Limb (tissue), 2 donors: Measurements from ENCODE around the gene RABGAP1L.

Experiments
- DNase-seq, 2 donors: peaks; one replicate each; pipeline ENCODE4 v3.0.0-alpha.2; 2016; ENCODE audit errors: extremely low spot score in 2 of 2

RABGAP1L gene

DNA sequence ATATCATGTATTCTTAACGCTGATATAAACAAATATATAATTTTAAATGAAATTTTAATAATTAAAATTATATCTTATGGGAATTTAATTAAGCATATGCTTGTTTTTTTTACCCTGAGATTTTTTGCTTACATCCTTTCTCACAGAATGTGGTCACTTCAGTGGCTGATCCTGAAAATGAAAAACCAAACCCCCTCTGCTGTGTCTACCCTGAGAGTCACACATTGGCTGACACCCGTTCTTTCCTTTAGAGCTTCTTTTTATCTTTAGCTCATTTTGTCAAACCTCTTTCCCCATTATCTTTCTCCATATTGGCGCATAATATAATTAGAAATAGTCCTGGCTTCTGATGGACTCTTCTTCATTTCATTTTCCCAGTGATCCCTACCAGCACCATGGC lies 829.7 kb downstream of the RABGAP1L start:
- DNase-seq = no peak

DNA sequence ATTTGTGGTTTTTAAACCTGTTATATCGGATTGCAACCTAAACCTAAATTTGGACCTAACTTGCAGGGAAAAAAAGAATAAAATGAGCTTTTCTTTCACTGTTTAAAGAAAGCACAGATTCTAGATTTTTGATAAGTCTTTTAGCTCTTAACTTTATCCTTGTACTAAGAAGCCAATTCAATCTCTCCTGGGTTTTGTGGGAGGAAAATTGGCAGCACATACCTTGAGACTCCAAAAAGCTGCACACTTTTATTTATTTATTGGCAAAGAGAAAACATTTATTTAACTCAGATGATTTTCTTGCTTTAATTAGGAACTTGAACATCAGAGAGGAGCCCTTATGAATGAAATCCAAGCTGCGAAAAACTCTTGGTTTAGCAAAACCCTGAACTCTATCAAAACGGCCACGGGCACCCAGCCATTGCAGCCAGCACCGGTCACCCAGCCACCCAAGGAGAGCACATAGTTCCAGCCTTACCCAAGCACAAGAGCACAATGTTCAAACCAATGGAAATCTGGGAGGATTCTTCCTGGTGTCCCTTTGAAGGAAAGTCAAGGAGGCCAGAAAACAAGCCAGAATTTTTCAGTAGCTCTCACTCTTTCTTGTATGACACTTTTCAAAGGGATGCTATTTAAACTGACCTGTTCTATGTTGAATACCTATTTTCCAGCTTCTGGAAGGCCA lies 830.4 kb downstream of the RABGAP1L start:
- DNase-seq = no peak

DNA sequence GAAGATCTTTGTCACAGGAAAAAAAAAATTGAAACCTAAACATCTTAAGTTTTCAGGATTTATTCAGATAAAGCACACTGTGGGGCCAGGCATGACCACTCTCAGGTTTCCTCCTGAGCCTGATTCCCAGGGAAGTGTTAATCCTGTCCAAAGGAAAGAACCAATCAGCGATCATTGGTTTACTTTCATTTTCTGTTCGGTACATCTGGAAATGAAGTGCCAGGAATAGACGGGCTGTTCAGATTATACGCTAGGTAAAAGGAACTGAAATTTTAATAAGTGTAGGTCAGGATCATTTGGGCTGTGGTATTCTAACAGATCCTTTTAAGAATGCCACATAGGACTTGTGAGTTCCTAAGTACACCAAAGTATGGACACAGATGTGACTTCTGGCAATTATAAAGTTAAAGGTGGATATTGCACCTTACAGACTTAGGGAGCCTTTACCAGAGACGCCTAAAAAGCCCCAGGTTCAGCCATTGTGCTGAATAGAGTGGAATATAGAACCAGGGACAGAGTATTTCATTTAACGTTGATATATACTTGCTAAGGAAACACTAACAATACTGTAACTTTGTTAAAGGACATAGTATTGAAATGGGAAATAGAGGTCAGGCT lies 831.2 kb downstream of the RABGAP1L start:
- no peak for DNase-seq

DNA sequence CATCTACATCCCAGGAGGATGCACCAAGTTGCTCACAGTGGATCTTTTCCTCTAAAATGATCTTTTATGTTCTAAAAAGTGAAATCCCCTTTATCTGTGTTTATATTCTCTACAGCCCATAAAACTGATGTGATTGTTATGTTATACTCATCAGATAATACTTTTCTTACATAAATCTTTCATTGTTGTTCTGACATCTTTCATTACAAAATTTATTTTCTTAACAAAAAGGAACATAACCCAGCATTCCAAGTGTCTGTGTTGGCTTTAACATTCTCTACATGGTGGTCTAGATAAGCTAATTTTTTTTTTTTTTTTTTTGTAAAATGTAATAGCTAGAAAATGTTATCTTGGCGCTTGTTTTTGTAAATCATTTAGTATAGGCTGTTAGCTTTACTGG lies 832.2 kb downstream of the RABGAP1L start:
- no peak for DNase-seq

DNA sequence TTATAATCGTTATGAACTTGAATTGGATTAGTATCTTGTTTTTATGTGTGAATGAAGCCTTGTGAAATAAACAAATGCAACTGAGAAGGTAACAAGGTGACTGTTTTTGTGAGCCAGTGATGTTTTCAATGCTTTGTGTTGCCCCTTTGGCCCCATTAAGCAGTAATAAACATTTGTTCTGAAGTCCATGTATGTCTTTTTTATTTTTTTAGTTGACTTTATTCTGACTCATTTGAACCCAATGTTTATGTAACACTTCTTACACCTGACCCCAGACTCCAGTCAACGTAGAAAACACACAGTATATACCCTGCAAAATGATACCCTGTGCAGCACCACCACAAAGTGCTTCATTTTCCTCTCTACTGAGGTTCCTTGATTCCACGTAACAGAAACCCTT lies 835.8 kb downstream of the RABGAP1L start:
- no peak for DNase-seq

DNA sequence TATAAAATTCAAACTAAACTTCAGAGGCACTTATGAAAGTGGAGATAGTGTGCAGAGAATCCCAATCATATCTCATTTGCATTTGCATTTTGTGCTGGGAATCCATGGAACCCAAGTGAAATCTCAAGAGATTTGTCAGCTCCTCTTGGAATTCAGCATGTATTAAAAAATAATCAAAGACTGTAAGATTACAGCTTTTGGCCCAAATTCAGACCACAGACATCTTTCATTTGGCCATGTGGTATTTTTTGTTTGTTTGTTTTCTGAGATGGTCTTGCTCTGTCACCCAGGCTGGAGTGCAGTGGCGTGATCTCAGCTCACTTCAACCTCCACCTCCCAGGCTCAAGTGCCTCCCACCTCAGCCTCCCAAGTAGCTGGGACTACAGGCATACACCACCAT lies 836.6 kb downstream of the RABGAP1L start:
- no peak for DNase-seq

DNA sequence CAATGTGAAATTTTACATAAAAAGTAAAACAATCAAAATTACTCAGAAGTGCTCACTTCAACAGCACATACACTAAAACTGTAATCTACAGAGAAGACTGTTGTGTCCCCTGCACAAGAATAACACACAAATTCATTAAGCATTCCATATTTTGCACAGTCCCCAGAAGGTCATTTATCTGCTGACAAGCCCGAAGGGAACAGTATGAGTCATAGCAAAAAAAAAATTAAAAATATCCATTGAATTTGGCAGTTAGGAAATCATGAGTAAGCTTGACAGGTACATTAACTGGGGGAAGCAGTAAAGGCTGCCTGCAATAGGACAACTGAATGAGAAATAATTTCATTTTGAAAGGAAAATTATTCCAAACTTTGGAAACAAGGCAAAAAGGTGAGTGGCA lies 837.2 kb downstream of the RABGAP1L start:
- DNase-seq = no peak

DNA sequence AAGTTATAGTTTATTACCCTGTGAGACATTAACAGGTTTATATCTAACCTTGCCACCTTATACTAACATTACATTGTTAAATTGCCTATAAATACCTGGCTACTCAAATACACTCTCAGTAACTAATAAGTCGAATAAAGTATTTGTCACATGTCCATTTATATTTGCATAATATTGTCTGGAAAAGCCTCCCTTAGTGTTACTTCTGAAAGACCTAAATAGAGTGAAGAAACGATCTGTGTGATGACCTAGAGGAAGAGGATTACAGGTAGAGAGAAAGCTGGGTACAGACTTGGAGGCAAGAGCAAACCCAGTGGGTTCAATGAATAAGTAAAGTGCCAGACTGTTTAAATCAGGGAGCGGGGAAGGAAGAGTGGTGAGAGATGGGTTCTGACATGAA lies 837.7 kb downstream of the RABGAP1L start:
- no peak for DNase-seq

DNA sequence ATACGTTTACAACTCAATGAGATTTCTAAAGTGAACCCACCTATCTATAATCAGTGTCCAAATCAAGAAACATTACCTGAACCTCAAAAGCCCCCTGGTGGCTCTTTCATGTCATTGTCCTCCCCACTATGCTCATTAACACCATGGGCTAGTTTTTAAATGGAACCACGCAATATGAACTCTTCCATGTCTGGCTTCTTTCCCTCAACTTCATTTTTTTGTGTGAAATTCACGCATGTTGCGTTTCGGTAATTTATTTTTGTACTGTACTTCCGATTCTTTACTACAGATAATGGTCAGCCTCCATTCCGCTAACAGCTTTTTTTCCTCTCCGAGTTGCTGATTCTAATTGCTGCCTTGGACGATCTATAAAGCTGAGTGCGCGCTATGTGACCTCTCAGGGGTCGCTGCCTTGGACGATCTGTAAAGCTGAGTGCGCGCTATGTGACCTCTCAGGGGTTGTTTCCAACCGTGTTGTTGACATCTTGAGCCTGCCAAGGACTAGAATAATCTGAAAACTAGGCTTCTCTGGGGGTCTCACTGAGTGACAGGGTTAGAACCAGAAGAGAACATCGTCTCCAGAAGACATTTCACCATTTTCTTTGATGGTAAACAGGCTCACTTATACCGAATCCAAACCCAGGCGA lies 839.4 kb downstream of the RABGAP1L start:
- peak; percentile 48 to 61 for DNase-seq

DNA sequence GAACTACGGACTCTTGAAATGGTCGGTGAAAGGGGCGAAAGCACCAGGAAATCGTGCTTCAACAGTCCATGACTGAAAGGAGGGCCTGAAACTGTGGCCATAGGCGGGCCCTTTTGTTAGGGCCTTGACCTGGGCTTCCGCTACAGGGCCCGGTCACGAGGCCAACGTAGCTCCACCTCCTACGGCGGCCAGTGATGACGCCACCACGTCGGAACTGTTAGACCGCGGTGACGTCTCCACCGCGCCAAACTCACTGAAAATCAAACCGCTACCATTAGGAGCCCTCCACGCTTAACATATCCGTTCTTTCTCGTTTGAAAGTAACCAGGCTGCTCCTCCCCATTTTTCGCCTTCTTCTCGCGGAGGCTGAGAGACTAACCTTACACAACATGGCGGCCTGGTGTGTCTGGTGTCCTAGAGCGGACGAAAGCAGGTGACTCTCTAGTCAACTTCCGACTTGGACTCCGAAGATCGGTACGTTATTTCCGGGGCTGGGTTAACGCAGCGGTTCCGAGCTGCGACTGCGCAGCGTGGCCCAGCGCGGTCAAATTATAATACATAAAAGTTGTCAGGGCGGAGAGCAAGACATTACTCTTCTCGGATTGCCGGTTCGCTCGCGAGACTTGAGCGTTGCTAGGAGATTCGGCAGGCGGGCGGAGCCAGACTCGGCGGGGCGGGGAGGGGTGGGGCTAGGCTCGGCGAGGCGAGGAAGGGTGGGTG lies 840.1 kb downstream of the RABGAP1L start:
- DNase-seq = peak; percentile 98 to 99

DNA sequence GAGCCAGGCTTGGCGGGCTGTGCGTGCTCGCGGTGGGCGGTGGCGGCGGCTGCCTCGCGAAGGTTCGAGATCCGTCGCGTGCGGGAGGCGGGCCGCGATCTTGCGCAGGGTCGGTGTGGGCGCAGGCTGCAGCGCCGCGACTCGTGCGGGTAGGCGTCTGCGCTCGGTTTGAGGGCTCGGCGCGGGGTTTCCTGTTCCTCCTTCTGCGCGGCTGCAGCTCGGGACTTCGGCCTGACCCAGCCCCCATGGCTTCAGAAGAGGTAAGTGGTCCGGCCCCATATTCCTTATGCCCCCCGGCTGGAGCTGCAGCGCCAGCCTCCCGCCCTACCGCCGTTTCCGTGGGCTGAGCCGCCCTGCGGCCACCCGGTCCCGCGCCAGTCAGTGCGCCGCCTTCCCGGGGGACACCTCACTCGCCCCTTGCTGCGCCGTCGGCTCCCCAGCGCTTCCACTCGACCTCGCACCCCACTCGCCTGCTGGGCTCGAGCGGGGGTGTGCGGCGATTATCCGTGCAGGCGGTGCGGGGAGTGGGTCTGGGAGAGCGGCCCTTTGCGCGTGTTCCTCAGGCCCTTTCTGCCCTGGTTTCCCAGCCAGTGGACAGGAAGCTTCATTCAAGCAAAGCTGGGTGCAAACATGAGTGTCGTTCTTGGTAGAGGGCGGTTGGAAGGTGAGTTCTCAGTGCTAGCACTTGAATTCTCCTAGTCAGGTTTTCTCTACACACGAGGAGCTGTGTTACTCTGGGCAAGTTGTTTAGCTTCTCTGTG lies 840.8 kb downstream of the RABGAP1L start, which contains the start of gene CACYBP:
TSS of gene CACYBP (plus strand) at position 12 of the 761 bp plus-strand sequence. CDS start at position 246, 234 bp downstream.
- DNase-seq = no peak

DNA sequence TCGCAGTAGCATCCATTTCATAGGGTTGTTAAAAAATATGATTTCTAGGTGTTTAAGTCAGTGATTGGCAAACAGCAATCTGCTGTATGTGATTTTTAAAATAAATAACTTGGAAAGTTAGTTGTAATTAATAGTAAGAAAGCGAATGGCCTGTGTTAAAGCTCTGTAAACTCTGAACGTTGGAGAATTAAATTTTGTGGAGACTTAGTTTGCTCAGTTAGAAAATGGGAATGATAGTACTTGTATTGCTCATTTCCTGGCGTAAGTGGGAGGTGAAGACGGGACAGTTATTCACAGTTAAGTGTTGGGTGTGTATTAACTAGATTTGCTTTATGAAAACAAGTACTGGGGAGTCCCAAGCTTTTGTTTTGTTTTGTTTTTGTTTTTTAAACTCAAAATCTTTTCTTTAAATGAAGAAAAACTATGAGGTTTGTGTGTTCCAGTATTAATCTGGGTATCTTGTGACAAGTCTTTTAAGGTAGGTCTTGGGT lies 841.4 kb downstream of the RABGAP1L start:
- DNase-seq = no peak

DNA sequence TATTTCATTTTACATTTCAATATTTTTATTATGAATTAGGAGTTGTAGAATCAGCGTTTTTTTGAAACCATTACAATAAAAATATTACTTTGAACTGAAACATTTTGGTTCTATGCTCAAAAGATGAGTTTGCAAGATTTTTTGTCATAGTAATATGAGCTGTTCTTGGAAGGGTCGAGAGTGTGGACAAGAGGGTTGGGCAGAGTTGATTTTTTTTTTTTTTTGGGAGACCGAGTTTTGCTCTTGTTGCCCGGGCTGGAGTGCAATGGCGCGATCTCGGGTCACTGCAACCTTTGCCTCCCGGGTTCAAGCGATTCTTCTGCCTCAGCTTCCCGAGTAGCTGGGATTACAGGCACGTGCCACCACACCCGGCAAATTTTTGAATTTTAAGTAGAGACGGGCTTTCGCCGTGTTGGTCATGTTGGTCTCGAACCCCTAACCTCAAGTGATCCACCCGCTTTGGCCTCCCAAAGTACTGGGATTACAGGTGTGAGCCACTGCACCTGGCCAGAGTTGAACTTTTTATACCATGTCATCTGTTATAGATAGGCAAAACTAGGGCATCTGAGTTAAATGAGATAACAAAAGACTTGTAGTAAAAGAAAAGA lies 843.7 kb downstream of the RABGAP1L start:
- DNase-seq = no peak

DNA sequence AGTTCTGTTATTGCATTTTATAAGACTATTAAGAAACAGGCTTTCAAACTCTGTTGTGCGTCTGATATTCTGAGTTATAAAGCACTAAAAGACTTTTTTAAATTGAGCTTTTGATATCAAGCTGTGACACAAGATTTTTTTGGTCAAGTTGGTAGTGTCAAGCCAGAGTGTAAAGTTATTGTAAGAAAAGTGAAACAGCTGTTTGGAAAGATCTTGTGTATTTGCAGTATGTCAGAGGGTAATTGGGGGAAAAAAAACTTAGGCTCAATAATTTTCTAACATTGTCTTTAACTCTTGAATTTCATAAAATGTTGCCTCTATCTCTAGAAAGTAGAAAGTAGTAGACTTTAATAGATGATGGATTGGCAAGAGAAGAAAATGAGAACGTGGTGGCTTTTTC lies 844.2 kb downstream of the RABGAP1L start:
- no peak for DNase-seq

DNA sequence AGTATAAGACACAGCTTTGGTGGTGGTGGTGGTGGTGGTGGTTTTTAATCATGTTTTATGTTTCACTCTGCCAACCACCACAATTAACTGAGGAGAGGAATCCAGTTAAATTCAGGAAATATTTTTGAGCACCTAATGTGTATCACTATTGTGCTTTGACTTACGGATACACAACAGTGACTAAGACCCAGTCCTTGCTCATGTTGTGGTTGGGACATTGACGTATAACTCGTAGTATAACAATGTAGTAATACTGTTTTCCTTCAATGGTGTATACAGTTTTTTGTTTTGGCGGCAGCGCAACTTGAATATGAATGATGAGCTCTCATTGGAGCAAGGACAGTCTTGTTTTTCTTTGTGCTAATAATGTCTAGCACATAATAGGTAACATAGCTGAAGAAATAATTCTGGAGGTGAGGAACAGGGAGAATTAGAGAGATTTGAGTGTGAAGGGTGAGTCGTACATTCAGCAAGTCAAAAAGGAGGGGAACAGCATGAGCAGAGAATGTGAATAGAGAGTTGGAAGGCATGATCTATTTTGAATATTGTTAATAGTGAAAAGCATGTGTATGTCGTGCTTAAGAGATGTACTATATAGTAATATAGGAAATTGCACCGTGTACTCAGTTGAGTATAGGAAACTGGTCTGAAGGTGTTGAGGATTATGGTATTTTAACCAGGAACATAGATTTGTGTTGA lies 845.9 kb downstream of the RABGAP1L start:
- no peak for DNase-seq

DNA sequence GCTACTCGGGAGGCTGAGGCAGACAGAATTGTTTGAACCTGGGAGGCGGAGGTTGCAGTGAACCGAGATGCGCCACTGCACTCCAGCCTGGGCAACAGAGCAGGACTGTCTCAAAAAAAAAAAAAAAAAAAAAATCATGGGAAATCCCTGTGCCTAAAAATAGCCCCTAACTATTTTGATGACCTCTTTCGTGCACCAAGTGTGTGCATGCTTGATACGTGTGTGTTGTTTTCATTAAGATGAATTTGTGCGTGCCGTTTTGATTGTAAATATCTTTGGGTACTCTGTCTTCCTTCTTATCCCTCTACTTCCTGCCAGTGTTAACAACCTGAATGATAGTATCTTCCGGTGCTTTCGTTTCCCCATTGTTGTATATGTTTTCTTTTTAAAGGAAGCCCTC lies 850.2 kb downstream of the RABGAP1L start:
- DNase-seq = no peak

DNA sequence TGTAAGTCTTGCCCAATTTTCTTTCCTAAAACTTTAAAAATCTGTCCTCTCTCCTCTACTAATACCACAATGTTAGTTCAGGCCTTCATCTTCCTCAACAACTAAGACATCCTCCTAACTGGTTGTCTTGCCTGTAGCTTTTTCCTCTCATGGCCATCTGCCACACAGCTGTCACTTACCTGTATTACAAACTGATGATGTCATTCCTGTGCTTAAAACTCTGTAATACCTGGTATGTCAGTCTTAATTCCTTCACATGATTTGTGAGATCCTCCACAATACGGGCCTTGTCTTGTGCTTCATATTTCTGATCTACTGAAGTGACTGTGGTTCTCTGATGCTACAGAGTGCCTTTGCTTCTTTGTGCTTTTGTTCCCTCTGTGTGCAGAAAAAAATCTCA lies 854.1 kb downstream of the RABGAP1L start:
- no peak for DNase-seq

DNA sequence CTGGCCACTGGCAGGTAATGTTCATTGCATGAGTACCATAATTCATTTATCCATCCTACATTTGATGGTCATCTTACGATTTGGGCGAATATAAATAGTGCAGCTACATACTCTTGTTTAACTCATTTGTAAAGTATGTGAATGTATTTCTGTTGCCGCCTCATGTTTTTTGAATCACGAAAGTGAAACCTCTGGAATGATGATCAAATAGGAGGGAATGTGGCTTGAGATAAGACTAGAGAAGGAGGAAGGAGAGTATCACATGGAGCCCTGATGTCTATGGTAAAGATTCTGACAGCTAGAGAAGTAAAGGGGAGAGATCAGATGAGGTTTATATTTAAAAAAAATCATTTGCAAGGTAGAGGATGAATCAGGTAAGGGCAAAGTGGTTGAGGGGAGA lies 855.9 kb downstream of the RABGAP1L start:
- DNase-seq = no peak

DNA sequence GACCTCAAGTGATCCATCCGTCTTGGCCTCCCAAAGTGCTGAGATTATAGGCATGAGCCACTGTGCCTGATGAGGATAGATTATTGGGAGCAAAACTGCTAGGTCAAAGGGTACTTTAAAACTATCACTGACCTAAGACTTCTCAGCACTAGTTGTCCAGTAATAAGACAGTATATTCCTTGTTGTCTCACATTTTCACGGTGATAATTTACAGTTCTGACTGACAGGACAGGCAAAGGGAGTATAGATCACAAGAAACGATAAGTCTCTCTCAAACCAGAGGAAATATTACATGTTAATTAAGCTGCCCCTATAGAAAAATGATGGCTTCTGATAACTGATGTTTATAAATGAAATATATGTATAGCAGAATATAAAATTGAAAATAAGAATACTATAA lies 860.2 kb downstream of the RABGAP1L start:
- DNase-seq = no peak
